ENCODE measurements around the gene RPL28.

RPL28 gene

GRCh38 chr19:55372316-55373081 lies 13.2 kb upstream of the RPL28 start:
- H3K4me3 ChIP-seq (ENCODE audit: low read depth, low read length): no peak overlapping the region

GRCh38 chr19:55373306-55373992 lies 12.3 kb upstream of the RPL28 start:
- H3K4me3 ChIP-seq (ENCODE audit: low read depth, low read length): no peak overlapping the region

GRCh38 chr19:55373993-55374757 lies 11.6 kb upstream of the RPL28 start:
- no peak overlapping the region for H3K4me3 ChIP-seq (ENCODE audit: low read depth, low read length)

GRCh38 chr19:55376241-55376933 lies 9.3 kb upstream of the RPL28 start, which contains the start of gene TMEM190:
TMEM190 (plus strand) TSS chr19:55376826; CDS start chr19:55376854, 28 bp downstream.
- no peak within 1 kb of the TSS for H3K4me3 ChIP-seq (ENCODE audit: low read depth, low read length)

GRCh38 chr19:55377356-55378131 lies 8.2 kb upstream of the RPL28 start:
- H3K4me3 ChIP-seq (ENCODE audit: low read depth, low read length): peak overlapping the region; percentile 10

- no peak overlapping the region for H3K4me3 ChIP-seq (ENCODE audit: low read depth, low read length)
Observed at GRCh38 chr19:55379174-55379573, 6.6 kb upstream of the RPL28 start.

GRCh38 chr19:55382013-55382412 lies 3.7 kb upstream of the RPL28 start:
- no peak overlapping the region for H3K4me3 ChIP-seq (ENCODE audit: low read depth, low read length)

- no peak overlapping the region for H3K4me3 ChIP-seq (ENCODE audit: low read depth, low read length)
Observed at GRCh38 chr19:55382522-55383054, 3.1 kb upstream of the RPL28 start.

- H3K4me3 ChIP-seq (ENCODE audit: low read depth, low read length): peak overlapping the region; percentile 35
Observed at GRCh38 chr19:55383279-55384130, 2.2 kb upstream of the RPL28 start.

GRCh38 chr19:55384131-55384919 lies 1.4 kb upstream of the RPL28 start, which contains the start of gene TMEM238:
TMEM238 (minus strand) TSS chr19:55384292; CDS start chr19:55384259, 33 bp downstream.
- H3K4me3 ChIP-seq (ENCODE audit: low read depth, low read length): peak within 1 kb of the TSS; percentile 35

GRCh38 chr19:55384920-55385723 lies 610 bp upstream of the RPL28 start:
- peak overlapping the region; percentile 35 for H3K4me3 ChIP-seq (ENCODE audit: low read depth, low read length)

- H3K4me3 ChIP-seq (ENCODE audit: low read depth, low read length): peak overlapping the region; percentile 99
Observed at GRCh38 chr19:55386493-55386971, 800 bp downstream of the RPL28 start.

GRCh38 chr19:55387736-55388497 lies 2.2 kb downstream of the RPL28 start:
- no peak overlapping the region for H3K4me3 ChIP-seq (ENCODE audit: low read depth, low read length)

- no peak overlapping the region for H3K4me3 ChIP-seq (ENCODE audit: low read depth, low read length)
Observed at GRCh38 chr19:55389386-55390317, 3.9 kb downstream of the RPL28 start.

- no peak overlapping the region for H3K4me3 ChIP-seq (ENCODE audit: low read depth, low read length)
Observed at GRCh38 chr19:55390461-55390880, 4.7 kb downstream of the RPL28 start.

All from iPS-11a (cell line).